ENCODE results near the gene PLB1. TPM values are rescaled to one million over a fixed set of nuclear protein-coding genes. Genes with fewer than 3 reads are reported as not detected.

Gene PLB1
- total and polyA plus RNA-seq, 2 experiments from 2014 or later: 0.06 to 0.21 TPM

DNA sequence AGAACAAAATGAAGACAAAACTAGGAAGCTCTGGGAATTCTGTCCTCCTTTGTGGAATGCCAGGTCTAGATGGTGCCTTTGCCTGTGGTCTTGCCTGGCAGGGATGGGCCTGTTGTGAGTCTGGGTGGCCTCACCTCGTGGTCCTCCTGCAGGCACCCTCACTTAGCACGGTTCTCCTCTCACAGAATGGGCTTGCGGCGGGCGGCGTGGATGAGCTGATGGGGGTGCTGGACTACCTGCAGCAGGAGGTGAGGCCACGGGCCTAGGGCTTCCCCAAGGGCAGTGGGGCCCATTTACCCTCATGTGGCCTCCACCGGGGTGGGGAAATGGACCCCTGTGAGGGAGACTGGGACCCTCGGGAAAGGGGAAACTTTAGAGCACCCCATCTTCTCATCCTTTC is 42.3 kb downstream of the PLB1 start:
- TF ChIP-seq, protein P1, sequence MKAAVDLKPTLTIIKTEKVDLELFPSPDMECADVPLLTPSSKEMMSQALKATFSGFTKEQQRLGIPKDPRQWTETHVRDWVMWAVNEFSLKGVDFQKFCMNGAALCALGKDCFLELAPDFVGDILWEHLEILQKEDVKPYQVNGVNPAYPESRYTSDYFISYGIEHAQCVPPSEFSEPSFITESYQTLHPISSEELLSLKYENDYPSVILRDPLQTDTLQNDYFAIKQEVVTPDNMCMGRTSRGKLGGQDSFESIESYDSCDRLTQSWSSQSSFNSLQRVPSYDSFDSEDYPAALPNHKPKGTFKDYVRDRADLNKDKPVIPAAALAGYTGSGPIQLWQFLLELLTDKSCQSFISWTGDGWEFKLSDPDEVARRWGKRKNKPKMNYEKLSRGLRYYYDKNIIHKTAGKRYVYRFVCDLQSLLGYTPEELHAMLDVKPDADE (IDR thresholded peaks at IDR 0.05): no peak
- TF ChIP-seq ZNF331 (CRISPR knock-in tag; IDR thresholded peaks at IDR 0.05; ENCODE audit: low read depth) (no peak), CTCF (conservative IDR thresholded peaks at IDR 0.05; ENCODE audit: low read depth in 2 of 2) (no peak), CREB1 (CRISPR knock-in tag; IDR thresholded peaks at IDR 0.05; ENCODE audit: low read depth) (no peak), ZNF114 (CRISPR knock-in tag; IDR thresholded peaks at IDR 0.05) (no peak), POLR2AphosphoS5 (IDR thresholded peaks at IDR 0.05; ENCODE audit: low read depth) (no peak), JUNB (IDR thresholded peaks at IDR 0.05; ENCODE audit: unreplicated experiment) (no peak), STAT1 (IDR thresholded peaks at IDR 0.05; ENCODE audit: unreplicated experiment) (no peak), EZH2phosphoT487 (IDR thresholded peaks at IDR 0.05; ENCODE audit: unreplicated experiment) (no peak), EZH2 (IDR thresholded peaks at IDR 0.05; ENCODE audit: low read depth, unreplicated experiment) (no peak), ZNF462 (CRISPR knock-in tag; IDR thresholded peaks at IDR 0.05) (no peak), NANOG (IDR thresholded peaks at IDR 0.05; ENCODE audit: borderline replicate concordance) (no peak)
- TF ChIP-seq, protein P2, sequence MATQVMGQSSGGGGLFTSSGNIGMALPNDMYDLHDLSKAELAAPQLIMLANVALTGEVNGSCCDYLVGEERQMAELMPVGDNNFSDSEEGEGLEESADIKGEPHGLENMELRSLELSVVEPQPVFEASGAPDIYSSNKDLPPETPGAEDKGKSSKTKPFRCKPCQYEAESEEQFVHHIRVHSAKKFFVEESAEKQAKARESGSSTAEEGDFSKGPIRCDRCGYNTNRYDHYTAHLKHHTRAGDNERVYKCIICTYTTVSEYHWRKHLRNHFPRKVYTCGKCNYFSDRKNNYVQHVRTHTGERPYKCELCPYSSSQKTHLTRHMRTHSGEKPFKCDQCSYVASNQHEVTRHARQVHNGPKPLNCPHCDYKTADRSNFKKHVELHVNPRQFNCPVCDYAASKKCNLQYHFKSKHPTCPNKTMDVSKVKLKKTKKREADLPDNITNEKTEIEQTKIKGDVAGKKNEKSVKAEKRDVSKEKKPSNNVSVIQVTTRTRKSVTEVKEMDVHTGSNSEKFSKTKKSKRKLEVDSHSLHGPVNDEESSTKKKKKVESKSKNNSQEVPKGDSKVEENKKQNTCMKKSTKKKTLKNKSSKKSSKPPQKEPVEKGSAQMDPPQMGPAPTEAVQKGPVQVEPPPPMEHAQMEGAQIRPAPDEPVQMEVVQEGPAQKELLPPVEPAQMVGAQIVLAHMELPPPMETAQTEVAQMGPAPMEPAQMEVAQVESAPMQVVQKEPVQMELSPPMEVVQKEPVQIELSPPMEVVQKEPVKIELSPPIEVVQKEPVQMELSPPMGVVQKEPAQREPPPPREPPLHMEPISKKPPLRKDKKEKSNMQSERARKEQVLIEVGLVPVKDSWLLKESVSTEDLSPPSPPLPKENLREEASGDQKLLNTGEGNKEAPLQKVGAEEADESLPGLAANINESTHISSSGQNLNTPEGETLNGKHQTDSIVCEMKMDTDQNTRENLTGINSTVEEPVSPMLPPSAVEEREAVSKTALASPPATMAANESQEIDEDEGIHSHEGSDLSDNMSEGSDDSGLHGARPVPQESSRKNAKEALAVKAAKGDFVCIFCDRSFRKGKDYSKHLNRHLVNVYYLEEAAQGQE (IDR thresholded peaks at IDR 0.05; ENCODE audit: unreplicated experiment): no peak
- Histone ChIP-seq H3K9me2 (ENCODE audit: insufficient read depth) (no peaks in the 10 kb centered on the region), H3K4me2 (no peak overlapping the region), H3K79me2 (replicated peaks; ENCODE audit: insufficient read depth) (no peaks in the 10 kb centered on the region), H3K4me3 (no peak overlapping the region), H2AFZ (no peak overlapping the region), H3K27ac (ENCODE audit: low read depth) (no peak overlapping the region), H3K36me3 (ENCODE audit: insufficient read depth) (no peaks in the 10 kb centered on the region), H3K27me3 (ENCODE audit: insufficient read depth) (no peaks in the 10 kb centered on the region), H3F3A (replicated peaks; ENCODE audit: low read depth) (no peaks in the 10 kb centered on the region), H3K4me1 (ENCODE audit: insufficient read depth) (no peaks in the 10 kb centered on the region), H4K20me1 (replicated peaks; ENCODE audit: insufficient read depth) (no peaks in the 10 kb centered on the region)
- Mint-ChIP-seq H3K4me3 (no peak overlapping the region), H3K27me3 (ENCODE audit: insufficient read depth, low read depth, poor library complexity) (peaks cover 2% of the 10 kb centered on the region), H3K27ac (no peak overlapping the region), H3K9me3 (no peaks in the 10 kb centered on the region), H3K36me3 (ENCODE audit: low read depth) (no peaks in the 10 kb centered on the region), H3K4me1 (no peaks in the 10 kb centered on the region)
- no peak for ATAC-seq
- no peak for DNase-seq (ENCODE audit: low spot score)
